ENCODE results near the gene MACROH2A2. TPM values are rescaled to one million over a fixed set of nuclear protein-coding genes. Genes with fewer than 3 reads are reported as not detected.

Gene MACROH2A2
- total and polyA plus RNA-seq, 8 donors: 6.7 to 19.3 (median 9.8) TPM

GRCh38 chr10:70094250-70094649 lies 41.6 kb downstream of the MACROH2A2 start:
- H3K27me3 ChIP-seq: no peaks in the 10 kb centered on the region
- H3K4me1 ChIP-seq: no peaks in the 10 kb centered on the region
- intact Hi-C loops (cut with DNase I; ENCODE audit: low total_unique reads): no loop called here
- WGBS, 5 donors: 81 to 93% (median 87%) methylated on average over 2 of the region's 2 CpGs
- TF ChIP-seq POLR2AphosphoS5 (IDR thresholded peaks at IDR 0.05) (no peak), POLR2A (IDR thresholded peaks at IDR 0.05) (no peak), CTCF (IDR thresholded peaks at IDR 0.05) (no peak), EP300 (IDR thresholded peaks at IDR 0.05) (no peak)
- no peak for DNase-seq
- peaks cover 4 to 94% (median 53%) of the 10 kb centered on the region in 4 donors for H3K36me3 ChIP-seq
- no peak overlapping the region for H3K4me3 ChIP-seq
- no peaks in the 10 kb centered on the region for H3K9me3 ChIP-seq
- H3K27ac ChIP-seq: no peak overlapping the region

- peaks cover 4 to 94% (median 67%) of the 10 kb centered on the region in 4 donors for H3K36me3 ChIP-seq
- TF ChIP-seq CTCF (IDR thresholded peaks at IDR 0.05) (no peak), POLR2A (IDR thresholded peaks at IDR 0.05) (no peak), POLR2AphosphoS5 (IDR thresholded peaks at IDR 0.05) (no peak), EP300 (IDR thresholded peaks at IDR 0.05) (no peak)
- no peaks in the 10 kb centered on the region for H3K4me1 ChIP-seq
- intact Hi-C loops (cut with DNase I; ENCODE audit: low total_unique reads): no loop called here
- 90 to 94% (median 92%) methylated on average over 6 of the region's 6 CpGs for WGBS, 5 donors
- no peak overlapping the region for H3K27ac ChIP-seq
- no peak overlapping the region for H3K4me3 ChIP-seq
- no peak for DNase-seq
- no peaks in the 10 kb centered on the region for H3K27me3 ChIP-seq
- no peaks in the 10 kb centered on the region for H3K9me3 ChIP-seq
These were observed 43.5 kb downstream of the MACROH2A2 start for GRCh38 chr10:70096016-70096704.

GRCh38 chr10:70096705-70097420 lies 44.2 kb downstream of the MACROH2A2 start:
- Histone ChIP-seq H3K9me3 (no peaks in the 10 kb centered on the region), H3K27ac (no peak overlapping the region), H3K27me3 (no peaks in the 10 kb centered on the region), H3K36me3 (peaks cover 4 to 94% (median 72%) of the 10 kb centered on the region in 4 donors), H3K4me3 (no peak overlapping the region), H3K4me1 (no peaks in the 10 kb centered on the region)
- intact Hi-C loops (cut with DNase I; ENCODE audit: low total_unique reads): no loop called here
- TF ChIP-seq POLR2AphosphoS5 (IDR thresholded peaks at IDR 0.05) (no peak), CTCF (IDR thresholded peaks at IDR 0.05) (no peak), EP300 (IDR thresholded peaks at IDR 0.05) (no peak)
- no peak for DNase-seq
- WGBS, 5 donors: 94 to 99% (median 97%) methylated on average over 5 of the region's 5 CpGs

GRCh38 chr10:70097459-70097858 lies 44.8 kb downstream of the MACROH2A2 start:
- no peak overlapping the region for H3K4me3 ChIP-seq
- H3K4me1 ChIP-seq: no peaks in the 10 kb centered on the region
- no peak overlapping the region for H3K27ac ChIP-seq
- H3K27me3 ChIP-seq: no peaks in the 10 kb centered on the region
- no peaks in the 10 kb centered on the region for H3K9me3 ChIP-seq
- TF ChIP-seq POLR2A (IDR thresholded peaks at IDR 0.05) (no peak), POLR2AphosphoS5 (IDR thresholded peaks at IDR 0.05) (no peak), EP300 (IDR thresholded peaks at IDR 0.05) (no peak), CTCF (IDR thresholded peaks at IDR 0.05) (no peak)
- H3K36me3 ChIP-seq: peaks cover 4 to 89% (median 69%) of the 10 kb centered on the region in 4 donors
- DNase-seq: no peak
- intact Hi-C loops (cut with DNase I; ENCODE audit: low total_unique reads): no loop called here
